ENCODE results near the gene SPINK5.

DNA sequence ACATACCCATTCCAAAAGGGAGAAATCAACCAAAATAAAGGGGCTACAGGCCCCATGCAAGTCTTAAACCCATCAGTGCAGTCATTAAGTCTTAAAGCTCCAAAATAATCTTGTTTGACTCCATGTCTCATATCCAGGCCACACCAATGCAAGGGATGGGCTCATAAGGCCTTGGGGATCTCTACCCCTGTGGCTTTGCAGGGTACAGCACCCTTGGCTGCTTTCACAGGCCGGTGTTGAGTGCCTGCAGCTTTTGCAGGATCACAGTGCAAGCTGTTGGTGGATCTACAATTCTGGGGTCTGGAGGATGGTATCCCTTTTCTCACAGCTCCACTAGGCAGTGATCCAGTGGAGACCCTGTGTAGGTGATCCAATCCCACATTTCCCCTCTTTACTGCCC lies 99.6 kb downstream of the SPINK5 start:
- TF ChIP-seq, protein P1, sequence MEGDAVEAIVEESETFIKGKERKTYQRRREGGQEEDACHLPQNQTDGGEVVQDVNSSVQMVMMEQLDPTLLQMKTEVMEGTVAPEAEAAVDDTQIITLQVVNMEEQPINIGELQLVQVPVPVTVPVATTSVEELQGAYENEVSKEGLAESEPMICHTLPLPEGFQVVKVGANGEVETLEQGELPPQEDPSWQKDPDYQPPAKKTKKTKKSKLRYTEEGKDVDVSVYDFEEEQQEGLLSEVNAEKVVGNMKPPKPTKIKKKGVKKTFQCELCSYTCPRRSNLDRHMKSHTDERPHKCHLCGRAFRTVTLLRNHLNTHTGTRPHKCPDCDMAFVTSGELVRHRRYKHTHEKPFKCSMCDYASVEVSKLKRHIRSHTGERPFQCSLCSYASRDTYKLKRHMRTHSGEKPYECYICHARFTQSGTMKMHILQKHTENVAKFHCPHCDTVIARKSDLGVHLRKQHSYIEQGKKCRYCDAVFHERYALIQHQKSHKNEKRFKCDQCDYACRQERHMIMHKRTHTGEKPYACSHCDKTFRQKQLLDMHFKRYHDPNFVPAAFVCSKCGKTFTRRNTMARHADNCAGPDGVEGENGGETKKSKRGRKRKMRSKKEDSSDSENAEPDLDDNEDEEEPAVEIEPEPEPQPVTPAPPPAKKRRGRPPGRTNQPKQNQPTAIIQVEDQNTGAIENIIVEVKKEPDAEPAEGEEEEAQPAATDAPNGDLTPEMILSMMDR (IDR thresholded peaks at IDR 0.05; ENCODE audit: poor library complexity, severe bottlenecking) = no peak
- TF ChIP-seq EZH2 (IDR thresholded peaks at IDR 0.05; ENCODE audit: borderline replicate concordance, insufficient read depth, low read length, poor library complexity, severe bottlenecking) = no peak
- no peak for TF ChIP-seq MXI1 (conservative IDR thresholded peaks at IDR 0.05; ENCODE audit: poor library complexity, severe bottlenecking)
- no peak for TF ChIP-seq SMC3 (conservative IDR thresholded peaks at IDR 0.05; ENCODE audit: poor library complexity)

All from neural cell (in vitro differentiated cells).